Umbilical cord (tissue), 2 donors: ENCODE results near the gene KRTAP4-3. TPM values are rescaled to one million over a fixed set of nuclear protein-coding genes. Genes with fewer than 3 reads are reported as not detected.
"Not testable (repeated sequence)": the region's sequence is repeated elsewhere in the genome, so short reads cannot be mapped to it uniquely, and the experiment has no call there.

ENCODE experiments used
- DNase-seq: peaks from one replicate; pipeline ENCODE4 v3.0.0-alpha.2; 2015; ENCODE audit warnings: low spot score
- total RNA-seq: library from RNA; depleted of rRNA; stranded (reverse); fragments of >200 nt; gene quantifications from one replicate; pipeline ENCODE4 v1.2.3, GENCODE V29; 2014; ENCODE audit warnings: low replicate concordance; ENCODE audit not compliant: insufficient read depth

KRTAP4-3 gene
- 1.4 TPM for total RNA-seq

DNA sequence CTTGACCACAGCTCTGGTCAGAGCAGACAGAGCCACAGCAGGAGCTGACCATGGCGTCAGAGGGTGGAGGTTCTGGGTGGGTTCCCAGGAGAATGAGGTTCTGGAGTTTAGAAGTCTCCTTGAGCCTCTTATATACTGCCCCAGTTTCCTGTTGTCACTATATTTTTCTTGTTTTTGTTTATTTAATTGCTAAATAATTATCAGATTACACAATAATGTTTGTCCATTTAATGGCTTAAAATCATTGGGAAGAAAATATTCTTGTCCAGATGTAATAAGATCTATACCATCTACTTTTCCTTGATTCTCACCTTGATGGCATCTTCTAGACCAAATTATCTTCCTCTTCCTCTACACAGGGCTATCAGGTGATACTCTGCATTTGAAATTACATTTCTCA lies at the start of gene KRTAP4-3:
KRTAP4-3 (minus strand) TSS at position 101 of the 400 bp plus-strand sequence; CDS start at position 52, 49 bp downstream.
- no peak for DNase-seq

DNA sequence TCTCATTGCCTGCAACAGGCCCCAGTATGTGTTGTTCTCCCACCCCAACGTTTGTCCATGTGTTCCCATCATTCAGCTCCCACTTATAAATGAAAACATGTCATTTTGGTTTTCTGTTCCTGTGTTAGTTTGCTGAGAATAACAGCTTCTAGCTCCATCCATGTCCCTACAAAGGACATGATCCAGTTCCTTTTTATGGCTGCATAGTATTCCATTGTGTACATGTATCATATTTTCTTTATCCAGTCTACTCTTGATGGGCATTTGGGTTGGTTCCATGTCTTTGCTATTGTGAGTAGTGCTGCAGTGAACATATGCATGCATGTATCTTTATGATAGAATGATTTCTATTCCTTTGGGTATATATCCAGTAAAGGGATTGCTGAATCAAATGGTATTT lies 47.7 kb upstream of the KRTAP4-3 start:
- DNase-seq, result no peak

DNA sequence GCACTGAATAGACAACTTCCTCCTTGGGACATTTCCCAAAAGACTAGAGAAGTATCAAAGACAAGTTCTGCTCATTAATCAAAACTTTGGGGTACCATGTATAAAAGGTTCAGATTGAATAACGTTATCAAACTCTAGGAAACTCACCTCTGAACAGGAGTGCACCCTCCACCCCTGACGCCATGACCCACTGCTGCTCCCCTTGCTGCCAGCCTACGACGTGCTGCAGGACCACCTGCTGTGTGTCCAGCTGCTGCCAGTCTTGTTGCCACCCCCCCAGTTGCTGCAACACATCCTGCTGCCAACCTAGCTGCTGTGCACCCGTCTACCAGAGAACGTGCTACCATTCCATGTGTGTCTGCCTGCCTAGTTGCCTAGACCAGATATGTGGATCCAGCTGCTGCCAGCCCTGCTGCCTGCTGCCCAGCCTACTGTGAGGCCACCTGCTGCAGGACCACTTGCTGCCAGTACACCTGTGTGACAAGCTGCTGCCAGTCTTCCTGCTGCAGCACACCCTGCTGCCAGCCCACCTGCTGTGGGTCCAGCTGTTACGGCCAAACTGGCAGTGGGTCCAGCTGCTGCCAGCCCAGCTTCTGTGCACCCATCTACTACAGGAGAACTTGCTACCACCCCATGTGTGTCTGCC lies 44.6 kb upstream of the KRTAP4-3 start:
- no peak for DNase-seq

DNA sequence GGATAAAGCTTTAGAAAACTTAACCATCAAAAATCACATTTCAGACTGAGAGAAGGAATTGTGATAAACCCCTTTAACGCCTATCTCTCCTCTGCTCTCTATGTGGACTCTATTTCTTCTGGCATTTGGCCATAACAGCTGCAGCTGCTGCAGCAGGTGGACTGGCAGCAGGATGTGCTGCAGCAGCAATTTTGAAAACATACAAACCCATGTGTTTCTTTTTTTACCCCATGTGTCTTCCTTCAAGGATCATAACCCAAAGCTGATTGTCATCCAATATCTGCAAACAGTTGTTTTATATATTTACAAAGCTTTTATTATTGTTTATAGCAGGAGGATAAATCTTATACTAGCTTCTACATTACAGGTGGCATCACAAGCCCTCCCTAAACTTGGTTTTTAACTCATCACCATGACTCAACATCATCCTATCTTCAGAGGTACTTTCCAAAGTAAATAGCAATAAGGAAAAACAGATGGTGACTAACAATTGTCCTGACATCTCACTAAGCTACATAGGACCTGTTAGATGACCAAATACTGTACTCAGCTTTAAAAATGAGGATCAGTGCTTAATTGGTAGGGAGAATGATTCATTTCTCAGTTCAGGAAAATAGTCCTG lies 43.9 kb upstream of the KRTAP4-3 start:
- no peak for DNase-seq

DNA sequence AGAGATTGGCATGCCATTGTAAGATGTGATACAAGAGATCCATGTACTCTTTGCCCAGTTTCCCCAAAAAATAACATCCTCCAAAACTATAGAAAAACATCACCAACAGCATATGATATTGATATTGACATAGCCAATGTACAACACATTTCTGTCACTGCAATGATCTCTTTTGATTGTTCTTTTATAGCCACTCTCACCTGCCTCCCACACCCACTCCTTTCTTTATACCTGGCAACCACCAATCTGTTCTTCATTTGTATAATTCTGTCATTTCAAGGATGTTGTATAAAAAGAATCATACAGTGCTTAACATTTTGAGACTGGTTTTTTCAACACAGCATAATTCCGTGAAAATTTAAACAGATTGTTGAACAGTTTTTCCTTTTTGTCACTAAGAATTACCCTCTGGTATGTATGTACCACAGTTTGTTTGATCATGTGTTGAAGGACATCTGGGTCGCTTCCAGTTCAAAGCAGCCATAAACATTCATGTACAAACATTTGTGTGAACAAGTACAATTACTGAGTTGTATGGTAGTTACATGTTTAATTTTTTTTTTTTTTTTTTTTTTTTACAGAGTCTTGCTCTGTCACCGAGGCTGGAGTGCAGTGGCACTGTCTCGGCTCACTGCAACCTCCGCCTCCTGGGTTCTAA lies 31.5 kb upstream of the KRTAP4-3 start:
- DNase-seq, result no peak

DNA sequence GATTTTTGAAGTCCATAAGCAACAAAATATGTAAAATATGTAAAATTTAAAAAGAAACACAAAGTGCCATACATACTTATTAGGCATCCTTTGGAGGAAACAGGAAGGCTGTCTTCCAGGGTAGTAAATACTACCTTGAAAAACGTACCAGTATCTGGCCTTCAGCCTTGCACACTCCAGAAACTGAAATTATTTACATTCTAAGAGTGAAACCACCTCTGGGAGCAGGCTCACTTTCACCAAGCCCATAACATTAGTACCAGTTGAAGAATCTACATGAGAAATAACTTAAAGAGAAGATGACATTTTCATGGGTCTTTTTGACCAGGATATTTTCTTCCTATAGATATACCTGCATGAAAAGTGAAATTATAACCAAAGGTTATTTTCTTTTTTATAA lies 28.0 kb upstream of the KRTAP4-3 start:
- DNase-seq, result no peak

DNA sequence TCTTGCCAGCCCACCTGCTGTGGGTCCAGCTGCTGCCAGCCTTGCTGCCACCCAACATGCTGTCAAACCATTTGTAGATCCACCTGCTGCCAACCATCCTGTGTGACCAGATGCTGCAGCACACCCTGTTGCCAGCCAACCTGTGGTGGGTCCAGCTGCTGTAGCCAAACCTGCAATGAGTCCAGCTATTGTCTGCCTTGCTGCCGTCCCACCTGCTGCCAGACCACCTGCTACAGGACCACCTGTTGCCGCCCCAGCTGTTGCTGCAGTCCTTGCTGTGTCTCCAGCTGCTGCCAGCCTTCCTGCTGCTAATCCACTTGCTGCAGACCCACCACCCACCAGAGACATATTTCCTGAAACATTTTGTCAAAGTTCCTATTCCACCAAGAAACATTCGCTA lies 22.3 kb upstream of the KRTAP4-3 start:
- DNase-seq, result no peak

DNA sequence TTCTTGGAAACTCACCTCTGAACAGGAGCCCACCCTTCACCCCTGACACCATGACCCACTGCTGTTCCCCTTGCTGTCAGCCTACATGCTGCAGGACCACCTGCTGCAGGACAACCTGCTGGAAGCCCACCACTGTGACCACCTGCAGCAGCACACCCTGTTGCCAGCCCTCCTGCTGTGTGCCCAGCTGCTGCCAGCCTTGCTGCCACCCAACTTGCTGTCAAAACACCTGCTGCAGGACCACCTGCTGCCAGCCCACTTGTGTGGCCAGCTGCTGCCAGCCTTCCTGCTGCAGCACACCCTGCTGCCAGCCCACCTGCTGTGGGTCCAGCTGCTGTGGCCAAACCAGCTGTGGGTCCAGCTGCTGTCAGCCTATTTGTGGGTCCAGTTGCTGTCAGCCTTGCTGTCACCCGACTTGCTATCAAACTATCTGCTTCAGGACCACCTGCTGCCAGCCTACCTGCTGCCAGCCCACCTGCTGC lies 21.9 kb upstream of the KRTAP4-3 start, which contains the start of gene KRTAP9-1:
KRTAP9-1 (plus strand) TSS at position 51 of the 482 bp plus-strand sequence; CDS start at position 51, 0 bp downstream.
- not testable (repeated sequence) for DNase-seq

DNA sequence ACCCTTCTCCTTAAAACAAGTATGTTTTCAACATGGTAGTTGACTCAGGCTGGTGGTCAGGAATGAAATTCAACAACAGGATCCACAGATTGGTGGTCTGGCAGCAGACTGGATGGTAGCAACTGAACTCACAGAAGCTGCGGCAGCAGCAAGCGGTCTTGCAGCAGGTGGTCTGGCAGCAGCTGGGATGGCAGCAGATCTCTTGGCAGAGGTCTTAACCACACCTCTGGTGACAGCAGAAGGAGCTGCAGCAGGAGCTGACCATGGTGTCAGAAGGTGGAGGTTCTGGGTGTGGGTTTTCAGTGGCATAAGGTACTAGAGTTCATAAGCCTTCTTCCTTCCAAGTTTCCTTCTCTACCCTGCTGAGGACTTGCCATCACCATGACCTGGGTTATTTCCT lies 18.9 kb upstream of the KRTAP4-3 start:
- no peak for DNase-seq

DNA sequence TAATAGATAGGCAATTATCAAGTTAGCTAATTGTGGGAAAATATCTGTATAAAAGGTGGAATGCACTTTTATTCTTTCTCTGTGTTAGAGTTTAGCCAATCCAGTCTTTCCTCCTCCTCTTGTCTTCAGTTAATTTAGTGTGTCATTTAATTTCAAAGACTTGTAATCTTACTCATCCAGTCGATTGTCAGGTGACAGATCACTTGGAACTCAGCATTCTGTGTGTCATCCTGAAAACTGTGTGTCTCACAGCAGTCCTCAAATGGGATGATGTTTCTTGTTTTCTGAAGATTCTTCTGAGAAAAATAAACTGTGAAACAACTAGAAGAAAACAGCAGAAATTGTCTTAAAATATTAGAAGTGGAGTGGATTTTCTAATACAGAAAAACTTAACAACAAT lies 17.0 kb upstream of the KRTAP4-3 start:
- no peak for DNase-seq

DNA sequence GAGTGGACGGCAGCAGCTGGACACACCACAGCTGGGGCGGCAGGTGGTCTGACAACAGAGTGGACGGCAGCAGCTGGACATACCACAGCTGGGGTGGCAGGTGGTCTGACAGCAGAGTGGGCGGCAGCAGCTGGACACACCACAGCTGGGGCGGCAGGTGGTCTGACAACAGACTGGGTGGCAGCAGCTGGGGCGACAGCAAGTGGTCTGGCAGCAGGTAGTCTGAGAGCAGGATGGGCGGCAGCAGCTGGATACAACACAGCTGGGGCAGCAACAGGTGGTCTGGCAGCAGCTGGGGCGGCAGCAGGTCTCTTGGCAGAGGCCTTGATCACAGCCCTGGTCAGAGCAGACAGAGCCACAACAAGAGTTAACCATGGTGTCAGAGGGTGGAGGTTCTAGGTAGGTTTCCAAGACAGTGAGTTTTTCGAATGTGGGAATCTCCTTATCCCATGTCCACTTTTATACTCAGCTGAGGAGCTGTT lies 16.5 kb upstream of the KRTAP4-3 start, which contains the start of gene KRTAP4-1:
KRTAP4-1 (minus strand) TSS at position 432 of the 482 bp plus-strand sequence; CDS start at position 375, 57 bp downstream.
- DNase-seq, result no peak

DNA sequence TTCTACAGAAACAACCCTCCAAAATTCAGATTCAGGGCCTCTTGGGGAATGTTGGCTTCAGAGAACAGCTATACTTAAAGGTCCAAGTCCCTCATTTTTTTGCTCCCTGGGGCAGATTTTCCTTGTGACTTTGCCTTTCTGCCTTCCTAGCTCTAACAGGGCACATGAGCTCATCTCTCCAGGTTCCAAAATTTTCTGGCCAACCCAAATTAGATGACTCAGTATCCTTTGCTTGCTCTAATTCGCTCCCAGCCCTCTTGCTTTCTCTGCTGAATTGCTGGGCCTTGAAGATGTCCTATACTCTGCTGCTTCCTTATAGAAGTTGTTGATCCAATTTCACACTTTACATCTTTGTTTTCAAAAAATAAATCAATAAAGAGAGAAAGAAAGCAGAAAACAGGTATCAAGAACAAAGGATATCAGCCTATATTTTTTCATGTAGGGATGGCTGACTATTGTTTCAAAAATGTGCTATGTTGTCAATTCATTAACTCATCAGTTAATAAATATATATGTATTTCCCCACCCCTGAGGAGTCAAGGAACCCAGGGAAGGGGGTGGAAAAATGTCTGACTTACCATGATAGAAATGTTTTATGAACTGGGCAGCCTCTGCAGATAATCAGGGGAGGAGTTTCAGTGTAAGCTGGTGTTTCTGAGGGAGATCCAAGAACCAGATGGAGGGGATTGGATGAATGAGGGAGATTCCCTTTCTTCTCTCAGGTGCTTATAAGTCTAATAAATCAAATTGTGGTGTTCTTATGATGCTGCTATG lies 11.0 kb upstream of the KRTAP4-3 start:
- no peak for DNase-seq

DNA sequence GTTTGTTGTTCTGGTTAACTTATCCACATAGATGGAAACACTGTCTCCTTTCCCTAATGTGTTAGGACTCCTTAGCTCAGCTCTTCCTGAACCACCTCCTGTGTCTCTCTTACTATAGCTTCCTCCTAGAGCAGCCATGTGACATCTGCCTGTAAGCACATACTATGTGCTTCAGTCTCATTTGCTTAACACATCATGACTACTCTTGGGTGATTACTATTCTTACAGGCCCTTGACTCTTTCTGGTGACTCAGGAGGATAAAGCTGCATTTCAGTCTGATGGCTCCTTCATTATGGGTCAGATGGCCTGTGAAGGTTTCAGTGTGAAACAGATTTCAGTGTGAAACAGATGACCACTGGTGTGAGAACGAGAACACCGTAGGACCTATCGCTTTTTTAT lies 10.3 kb upstream of the KRTAP4-3 start:
- no peak for DNase-seq

DNA sequence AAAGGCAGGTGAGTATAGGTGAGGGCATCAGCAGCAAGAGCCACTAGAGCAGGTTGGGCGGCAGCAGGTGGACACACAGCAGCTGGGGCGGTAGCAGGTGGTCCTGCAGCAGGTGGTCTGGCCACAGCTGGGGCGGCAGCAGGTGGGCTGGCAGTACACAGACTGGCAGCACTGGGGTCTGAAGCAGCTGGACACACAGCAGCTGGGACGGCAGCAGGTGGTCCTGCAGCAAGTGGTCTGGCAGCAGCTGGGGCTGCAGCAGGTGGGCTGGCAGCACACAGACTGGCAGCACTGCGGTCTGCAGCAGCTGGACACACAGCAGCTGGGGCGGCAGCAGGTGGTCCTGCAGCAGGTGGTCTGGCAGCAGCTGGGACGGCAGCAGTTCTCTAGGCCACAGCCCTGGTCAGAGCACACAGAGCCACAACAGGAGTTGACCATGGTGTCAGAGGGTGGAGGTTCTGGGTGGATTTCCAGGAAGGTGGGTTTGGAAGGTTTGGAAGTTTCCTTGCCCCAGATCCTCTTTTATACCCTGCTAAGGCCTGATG lies 9.8 kb upstream of the KRTAP4-3 start, which contains the start of gene KRTAP4-2:
KRTAP4-2 (minus strand) TSS at position 495 of the 545 bp plus-strand sequence; CDS start at position 438, 57 bp downstream.
- no peak for DNase-seq

DNA sequence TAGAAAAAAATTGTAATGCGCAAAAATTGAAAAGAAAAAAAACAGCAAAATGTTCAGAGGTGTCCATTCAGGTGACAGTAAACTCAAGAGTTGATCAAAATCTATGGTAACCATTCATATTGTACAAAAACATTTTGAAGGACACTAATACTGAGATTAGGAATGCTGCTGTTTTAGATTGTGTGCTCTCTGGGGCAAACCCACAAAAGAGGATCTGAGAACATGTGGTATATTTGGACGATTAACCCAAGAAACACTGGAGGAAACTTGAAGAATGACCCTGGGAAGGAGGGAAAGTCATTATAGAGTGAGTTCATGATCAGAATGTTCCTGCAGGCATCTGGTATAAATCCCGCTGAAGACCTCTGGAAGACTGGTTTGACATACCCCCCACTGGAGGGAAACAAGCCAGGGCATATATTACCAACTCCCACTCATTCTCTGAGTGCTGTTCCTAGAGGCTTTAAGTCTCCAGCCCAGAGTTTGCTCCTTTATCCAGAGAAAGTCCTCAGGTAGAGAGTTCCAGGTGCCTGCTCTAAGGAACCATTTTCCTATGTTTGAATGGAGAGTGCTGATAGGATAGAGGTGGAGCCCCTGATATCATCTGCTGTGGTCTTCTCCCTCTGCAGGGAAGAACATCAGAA lies 8.8 kb upstream of the KRTAP4-3 start:
- no peak for DNase-seq

DNA sequence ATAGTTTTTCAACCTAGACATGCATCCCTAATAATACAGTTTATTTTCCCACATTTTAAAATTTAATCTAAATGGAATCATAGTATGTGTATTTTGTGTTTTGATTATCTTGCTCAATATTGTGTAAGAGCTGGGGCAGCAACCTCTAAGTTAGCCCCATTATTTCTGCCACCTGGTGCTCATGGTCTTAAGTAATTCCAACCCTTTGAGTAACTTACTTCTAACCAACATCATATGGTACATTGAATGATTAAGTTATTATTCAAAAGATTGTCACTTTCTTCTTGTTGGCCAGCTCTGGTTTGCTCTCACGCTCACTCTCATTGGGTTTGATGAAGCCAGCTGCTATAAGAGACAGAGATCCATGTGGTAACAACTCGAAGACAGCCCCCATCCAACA lies 3.9 kb upstream of the KRTAP4-3 start:
- DNase-seq, result no peak

DNA sequence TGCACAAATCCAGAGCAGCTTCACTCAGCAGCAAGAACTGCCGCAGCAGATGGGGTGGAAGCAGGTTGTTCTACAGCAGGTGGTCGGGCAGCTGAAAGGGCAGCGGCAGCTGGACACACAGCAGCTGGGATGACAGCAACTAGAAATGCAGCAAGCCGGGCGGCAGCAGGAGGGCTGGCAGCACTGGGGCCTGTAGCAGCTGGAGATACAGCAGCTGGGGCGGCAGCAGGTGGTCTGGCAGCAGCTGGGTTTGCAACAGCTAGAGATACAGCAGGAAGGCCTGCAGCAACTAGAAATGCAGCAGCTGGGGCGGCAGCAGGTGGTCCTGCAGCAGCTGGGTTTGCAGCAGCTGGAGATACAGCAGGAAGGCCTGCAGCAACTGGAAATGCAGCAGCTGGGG lies 460 bp downstream of the KRTAP4-3 start:
- no peak for DNase-seq

DNA sequence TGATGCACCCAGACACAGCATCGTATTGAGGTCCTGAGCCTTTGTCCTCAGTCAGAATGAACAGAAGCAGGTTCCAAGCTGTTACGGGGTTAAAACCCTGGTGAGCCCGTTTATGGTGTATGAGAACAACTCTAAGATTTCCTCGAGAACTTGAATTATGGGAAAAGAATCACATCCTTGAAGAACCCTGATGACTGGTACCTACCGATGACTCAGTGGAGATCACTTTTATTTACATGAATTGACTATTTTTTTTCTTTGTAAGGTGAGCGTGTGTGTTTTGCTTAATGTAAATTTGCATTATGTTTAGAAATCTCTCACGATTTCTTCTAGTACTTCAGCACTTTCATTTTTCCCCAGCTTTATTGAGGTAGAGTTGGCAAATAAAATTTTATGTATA lies 4.2 kb downstream of the KRTAP4-3 start:
- DNase-seq, result no peak

DNA sequence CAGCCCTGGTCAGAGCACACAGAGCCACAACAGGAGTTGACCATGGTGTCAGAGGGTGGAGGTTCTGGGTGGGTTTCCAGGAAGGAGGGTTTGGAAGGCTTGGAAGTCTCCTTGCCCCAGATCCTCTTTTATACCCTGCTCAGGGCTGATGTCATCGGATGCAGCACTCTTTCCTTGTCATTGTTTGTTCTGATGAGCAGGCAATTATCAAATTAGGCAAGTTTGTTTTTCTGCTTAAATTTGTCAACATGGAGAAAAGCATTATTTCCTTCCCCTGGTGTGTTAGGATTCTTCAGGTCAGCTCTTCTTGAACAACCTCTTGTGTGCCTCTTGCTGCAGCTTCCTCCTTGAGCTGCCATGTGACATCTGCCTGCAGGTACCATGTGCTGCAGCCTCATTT lies 7.4 kb downstream of the KRTAP4-3 start, which contains the start of gene KRTAP4-4:
KRTAP4-4 (minus strand) TSS at position 101 of the 400 bp plus-strand sequence; CDS start at position 44, 57 bp downstream.
- DNase-seq, result no peak

DNA sequence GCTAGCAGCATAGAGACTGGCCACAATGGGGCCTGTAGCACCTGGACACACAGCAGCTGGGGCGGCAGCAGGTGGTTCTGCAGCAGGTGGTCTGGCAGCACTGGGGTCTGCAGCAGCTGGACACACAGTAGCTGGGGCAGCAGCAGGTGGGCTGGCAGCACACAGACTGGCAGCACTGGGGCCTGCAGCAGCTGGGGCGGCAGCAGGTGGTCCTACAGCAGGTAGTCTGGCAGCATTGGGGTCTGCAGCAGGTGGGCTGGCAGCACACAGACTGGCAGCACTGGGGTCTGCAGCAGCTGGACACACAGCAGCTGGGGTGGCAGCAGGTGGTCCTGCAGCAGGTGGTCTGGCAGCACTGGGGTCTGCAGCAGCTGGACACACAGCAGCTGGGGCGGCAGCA lies 7.8 kb downstream of the KRTAP4-3 start:
- not testable (repeated sequence) for DNase-seq
